Central memory CD8-positive, alpha-beta T cell (primary cell): ENCODE measurements around the gene SMNDC1.

Experiments
- ATAC-seq: fragments of 150-1000 bp; cut with Tn5 transposase; replicated peaks from 2 replicates; pipeline ENCODE4 v1.10.0; 2022; ENCODE audit warnings: mild to moderate bottlenecking, moderate FRiP score, moderate number of reproducible peaks; ENCODE audit not compliant: poor library complexity, severe bottlenecking; ENCODE audit errors: extremely low read depth
- DNase-seq, 2 donors: peaks; one replicate each; pipeline ENCODE4 v3.0.0; 2021; ENCODE audit warnings: low spot score in 2 of 2
- H3K27ac Mint-ChIP-seq: one replicate; pipeline ENCODE4 v1.8.0; 2022; ENCODE audit warnings: low read depth, mild to moderate bottlenecking, moderate library complexity, mixed read lengths
- H3K27me3 Mint-ChIP-seq: one replicate; pipeline ENCODE4 v1.8.0; 2022; ENCODE audit warnings: mixed read lengths
- H3K36me3 Mint-ChIP-seq: one replicate; pipeline ENCODE4 v1.8.0; 2022; ENCODE audit warnings: mild to moderate bottlenecking, moderate library complexity, mixed read lengths; ENCODE audit not compliant: insufficient read depth
- H3K4me1 Mint-ChIP-seq: one replicate; pipeline ENCODE4 v1.8.0; 2022; ENCODE audit warnings: mixed read lengths
- H3K4me3 Mint-ChIP-seq: one replicate; pipeline ENCODE4 v1.8.0; 2022; ENCODE audit warnings: mild to moderate bottlenecking, moderate library complexity, mixed read lengths
- H3K9me3 Mint-ChIP-seq: one replicate; pipeline ENCODE4 v1.8.0; 2022; ENCODE audit warnings: mixed read lengths

Gene SMNDC1

DNA sequence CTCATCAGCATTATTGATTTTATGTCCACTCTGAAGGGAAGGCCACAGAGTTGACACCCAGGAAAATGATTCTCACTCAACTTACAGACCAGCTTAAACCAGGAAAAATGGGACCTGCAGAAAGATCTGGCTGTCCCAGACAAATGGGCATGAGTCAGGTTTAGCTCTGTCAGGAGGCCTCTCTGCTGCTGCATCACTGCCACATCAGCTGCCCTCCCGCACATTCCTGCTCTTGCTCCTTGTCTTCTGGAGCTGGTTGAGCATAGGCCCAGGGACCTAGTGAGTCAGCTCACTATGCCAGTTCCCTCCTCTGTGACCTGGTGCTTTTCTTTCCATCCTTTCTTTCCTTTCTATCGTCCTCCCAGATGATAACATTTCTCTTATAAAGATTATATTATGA, 18.8 kb upstream of the SMNDC1 start:
- no peaks in the 10 kb centered on the region for H3K9me3 Mint-ChIP-seq
- H3K36me3 Mint-ChIP-seq: no peaks in the 10 kb centered on the region
- no peak overlapping the region for H3K27ac Mint-ChIP-seq
- H3K4me3 Mint-ChIP-seq: no peak overlapping the region
- DNase-seq (no peak), ATAC-seq (no peak)
- H3K4me1 Mint-ChIP-seq: no peaks in the 10 kb centered on the region
- H3K27me3 Mint-ChIP-seq: peaks cover 27% of the 10 kb centered on the region

DNA sequence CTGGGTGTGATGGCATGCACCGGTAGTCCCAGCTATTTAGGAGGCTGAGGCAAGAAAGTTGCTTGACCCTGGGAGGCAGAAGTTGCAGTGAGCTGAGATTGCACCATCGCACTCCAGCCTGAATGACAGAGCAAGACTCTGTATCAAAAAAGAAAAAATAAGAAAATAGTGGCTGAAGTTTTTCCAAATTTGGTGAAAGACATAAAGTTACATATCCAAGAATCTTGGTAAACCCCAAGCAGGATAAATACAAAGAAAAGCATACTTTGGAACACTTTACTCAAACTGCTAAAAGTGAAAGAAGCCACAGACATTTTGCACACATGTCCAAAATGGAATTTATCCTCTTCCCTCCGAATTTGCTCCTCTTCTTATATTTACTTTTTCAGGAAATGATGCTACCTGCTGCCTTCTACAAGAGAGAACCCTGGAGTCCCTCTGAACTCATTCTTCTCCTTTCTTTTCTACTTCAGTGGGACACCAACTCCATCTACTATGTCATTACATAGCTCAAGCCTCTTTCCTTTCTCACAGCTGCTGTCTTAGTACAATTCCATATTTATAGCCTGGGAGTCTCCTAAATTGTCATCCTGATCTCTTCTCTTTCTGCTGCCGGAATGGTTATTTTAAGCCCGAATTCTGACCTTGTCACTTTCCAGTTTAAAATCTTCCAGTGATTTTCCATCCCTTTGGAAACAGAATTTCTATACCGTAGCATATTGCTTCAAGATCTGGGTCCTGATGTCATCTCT, 17.3 kb upstream of the SMNDC1 start:
- peaks cover 24% of the 10 kb centered on the region for H3K27me3 Mint-ChIP-seq
- H3K36me3 Mint-ChIP-seq: no peaks in the 10 kb centered on the region
- H3K27ac Mint-ChIP-seq: no peak overlapping the region
- ATAC-seq (no peak), DNase-seq (no peak)
- no peaks in the 10 kb centered on the region for H3K9me3 Mint-ChIP-seq
- no peaks in the 10 kb centered on the region for H3K4me1 Mint-ChIP-seq
- H3K4me3 Mint-ChIP-seq: no peak overlapping the region

DNA sequence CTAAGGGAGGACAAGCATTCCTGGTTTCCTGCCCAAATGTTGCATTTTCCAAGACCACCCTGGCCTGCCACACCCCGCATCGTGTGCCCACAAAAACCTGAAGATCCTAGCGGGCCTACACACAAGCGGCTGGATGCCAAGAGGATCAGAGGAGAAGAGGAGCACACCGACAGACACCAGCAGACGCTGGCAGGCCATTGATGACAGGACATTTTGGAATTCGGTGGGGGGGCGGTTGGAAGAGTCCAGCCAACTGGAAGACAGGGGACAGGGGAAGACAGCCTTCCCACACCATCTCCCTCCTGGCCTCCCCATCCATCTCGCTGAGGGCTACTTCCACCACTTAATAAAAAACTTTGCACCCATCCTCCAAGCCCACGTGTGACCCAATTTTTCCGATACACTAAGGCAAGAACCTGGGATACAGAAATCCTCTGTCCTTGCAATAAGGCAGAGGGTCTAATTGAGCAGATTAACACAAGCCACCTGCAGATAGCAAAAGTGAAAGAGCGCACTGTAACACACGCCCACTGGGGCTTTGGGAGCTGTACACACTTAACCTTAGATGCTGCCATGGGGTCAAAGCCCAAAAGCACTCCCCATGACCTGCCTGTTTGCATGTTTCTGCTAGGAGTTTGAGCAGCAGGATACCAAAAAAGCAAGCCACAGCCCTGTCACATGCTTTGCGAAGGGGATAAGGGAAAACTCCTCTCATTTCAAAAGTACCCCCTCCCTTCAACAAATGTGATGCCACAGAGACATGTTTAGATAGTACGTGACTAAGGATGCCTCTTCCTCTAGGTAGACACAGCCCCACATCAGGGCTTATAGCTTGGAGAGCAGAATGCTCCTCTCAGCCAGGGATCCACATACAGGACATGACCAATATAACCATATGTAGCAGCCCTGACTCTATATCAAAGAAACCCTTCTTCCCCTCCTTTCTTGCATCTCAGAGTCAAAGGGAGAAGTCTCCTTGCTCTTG, 13.4 kb upstream of the SMNDC1 start:
- Mint-ChIP-seq H3K9me3 (no peaks in the 10 kb centered on the region), H3K36me3 (peaks cover 2% of the 10 kb centered on the region), H3K27ac (no peak overlapping the region), H3K27me3 (peaks cover 9% of the 10 kb centered on the region), H3K4me3 (no peak overlapping the region), H3K4me1 (no peaks in the 10 kb centered on the region)
- DNase-seq (no peak), ATAC-seq (no peak)

DNA sequence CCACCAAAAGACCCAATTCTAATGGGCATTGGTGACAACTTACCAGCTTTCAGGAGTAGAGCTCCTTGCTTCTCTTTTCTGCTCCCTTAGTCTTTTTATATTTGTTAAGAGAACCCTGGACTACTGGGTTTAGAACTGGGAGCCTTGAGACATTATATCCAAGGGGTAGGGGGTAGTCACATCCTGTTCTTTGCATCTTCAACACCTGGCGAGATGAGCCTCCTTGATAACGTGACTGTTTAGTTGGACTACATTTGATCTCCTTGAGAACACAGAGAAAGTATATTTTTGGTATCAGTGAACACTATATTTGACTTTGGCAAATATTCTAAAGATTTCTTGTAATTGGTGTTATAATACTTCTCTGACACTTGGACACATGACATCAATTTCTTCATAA, 9.0 kb upstream of the SMNDC1 start:
- Mint-ChIP-seq H3K9me3 (no peaks in the 10 kb centered on the region), H3K27me3 (peaks cover 9% of the 10 kb centered on the region), H3K4me1 (no peaks in the 10 kb centered on the region), H3K4me3 (no peak overlapping the region), H3K27ac (no peak overlapping the region), H3K36me3 (peaks cover 2% of the 10 kb centered on the region)
- DNase-seq (no peak), ATAC-seq (no peak)

DNA sequence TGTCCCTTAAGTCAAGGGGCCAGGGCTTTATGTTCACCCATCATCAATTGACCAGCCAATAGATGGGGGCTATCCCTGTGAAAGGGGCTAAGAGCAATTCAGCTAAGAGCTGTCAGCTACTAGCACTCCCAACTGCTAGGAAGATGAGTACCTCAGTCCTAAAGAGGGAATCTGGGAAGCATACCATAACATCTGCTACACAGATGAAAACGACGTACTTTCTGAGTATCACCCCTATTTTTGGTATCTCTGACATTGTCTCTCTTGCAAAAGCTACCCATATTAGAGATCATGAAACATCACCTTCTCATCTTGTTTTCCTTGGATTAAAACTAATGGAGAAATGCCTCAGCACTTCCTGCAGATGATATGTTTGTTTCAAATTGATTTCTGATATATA, 7.5 kb upstream of the SMNDC1 start:
- Mint-ChIP-seq H3K4me1 (no peaks in the 10 kb centered on the region), H3K27me3 (peaks cover 9% of the 10 kb centered on the region), H3K36me3 (peaks cover 2% of the 10 kb centered on the region), H3K4me3 (no peak overlapping the region), H3K27ac (no peak overlapping the region), H3K9me3 (no peaks in the 10 kb centered on the region)
- ATAC-seq (no peak), DNase-seq (no peak)

DNA sequence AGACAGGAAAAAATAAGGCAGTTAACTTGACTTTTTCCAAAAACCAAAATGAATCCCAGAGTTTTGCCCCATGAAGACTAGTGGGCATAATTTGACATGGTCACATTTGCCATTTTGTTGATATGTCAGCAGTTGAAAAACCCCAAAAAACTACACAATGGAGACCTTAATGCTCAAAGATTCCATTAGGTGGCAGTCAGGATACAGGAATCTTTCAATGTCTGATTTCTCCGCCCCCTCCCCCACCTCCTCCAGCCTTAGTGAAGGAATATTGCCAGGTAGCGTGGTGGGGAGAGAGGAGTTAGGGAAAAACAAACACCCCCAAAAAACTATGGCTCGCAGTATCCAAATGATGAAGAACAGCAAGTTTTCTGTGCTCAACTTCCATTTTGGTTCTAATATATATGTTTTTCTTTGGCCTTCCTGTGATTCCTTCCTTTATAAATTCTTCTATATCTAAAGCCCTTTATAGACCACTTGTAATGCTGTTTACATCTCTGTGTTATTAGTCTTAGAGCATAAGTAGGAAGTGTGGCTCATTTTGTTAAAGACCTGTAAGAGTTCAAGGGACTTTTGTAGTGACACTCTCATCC, 6.7 kb upstream of the SMNDC1 start:
- Mint-ChIP-seq H3K4me1 (no peaks in the 10 kb centered on the region), H3K27ac (no peak overlapping the region), H3K9me3 (no peaks in the 10 kb centered on the region), H3K36me3 (no peaks in the 10 kb centered on the region), H3K4me3 (no peak overlapping the region), H3K27me3 (peaks cover 7% of the 10 kb centered on the region)
- ATAC-seq (no peak), DNase-seq (no peak)

DNA sequence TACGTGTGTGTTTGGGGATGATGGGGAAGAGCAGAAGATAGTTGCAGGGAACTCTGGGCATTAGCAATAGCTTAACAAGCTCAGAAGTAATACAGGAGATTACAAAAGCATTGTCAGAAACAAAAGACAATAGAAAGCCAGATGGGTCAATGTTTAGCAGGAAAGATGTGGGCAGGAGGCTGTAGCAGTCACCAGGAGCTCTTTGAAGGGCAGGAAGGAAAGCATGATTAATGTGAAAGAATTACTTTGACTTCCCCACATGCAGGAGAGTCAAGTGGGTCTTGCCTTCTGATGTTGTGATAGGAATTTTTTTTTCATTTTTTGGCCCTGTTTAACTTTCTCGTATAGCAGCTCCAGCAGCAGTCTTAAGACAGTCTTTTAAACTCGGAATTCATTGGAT, 6.0 kb upstream of the SMNDC1 start:
- no peaks in the 10 kb centered on the region for H3K36me3 Mint-ChIP-seq
- no peaks in the 10 kb centered on the region for H3K27me3 Mint-ChIP-seq
- DNase-seq: no peak
- no peak for ATAC-seq
- no peaks in the 10 kb centered on the region for H3K9me3 Mint-ChIP-seq
- H3K4me3 Mint-ChIP-seq: no peak overlapping the region
- no peak overlapping the region for H3K27ac Mint-ChIP-seq
- no peaks in the 10 kb centered on the region for H3K4me1 Mint-ChIP-seq

DNA sequence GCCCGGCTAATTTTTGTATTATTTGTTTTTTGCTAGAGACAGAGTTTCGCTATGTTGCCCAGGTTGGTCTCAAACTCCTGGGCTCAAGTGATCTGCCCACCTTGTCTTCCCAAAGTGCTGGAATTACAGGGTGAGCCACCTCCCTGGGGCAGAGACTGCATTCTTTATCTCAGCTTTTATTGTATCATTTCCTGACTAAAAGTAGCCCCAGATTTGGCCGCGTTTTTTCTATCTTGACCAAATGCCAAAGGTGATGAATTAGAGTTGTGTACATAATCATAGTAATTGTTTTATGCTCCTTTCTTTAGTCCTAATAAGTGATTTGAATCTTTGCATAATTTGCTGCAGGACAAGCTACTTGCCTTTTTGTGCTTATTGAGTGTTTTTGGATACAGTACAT, 3.1 kb upstream of the SMNDC1 start:
- no peaks in the 10 kb centered on the region for H3K27me3 Mint-ChIP-seq
- H3K36me3 Mint-ChIP-seq: peaks cover 12% of the 10 kb centered on the region
- no peak for DNase-seq
- ATAC-seq: no peak
- H3K4me1 Mint-ChIP-seq: peaks cover 13% of the 10 kb centered on the region
- no peak overlapping the region for H3K27ac Mint-ChIP-seq
- no peaks in the 10 kb centered on the region for H3K9me3 Mint-ChIP-seq
- no peak overlapping the region for H3K4me3 Mint-ChIP-seq

DNA sequence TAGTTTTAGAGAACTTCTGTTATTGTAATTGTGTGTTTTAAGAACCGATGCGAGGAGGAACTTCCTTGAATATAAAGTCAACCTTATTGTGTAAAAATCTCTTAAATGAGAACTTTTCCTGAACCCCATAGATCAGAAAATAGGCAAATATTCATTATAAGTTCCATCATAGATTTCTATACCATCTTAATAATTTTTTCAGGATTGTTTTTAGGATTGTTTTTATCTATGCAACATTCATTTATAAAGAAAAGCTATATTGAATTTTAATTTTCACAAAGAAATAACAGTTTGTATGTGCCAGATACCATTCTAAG, 1.7 kb upstream of the SMNDC1 start:
- DNase-seq (no peak), ATAC-seq (no peak)
- Mint-ChIP-seq H3K9me3 (no peaks in the 10 kb centered on the region), H3K36me3 (peaks cover 23% of the 10 kb centered on the region), H3K27ac (no peak overlapping the region), H3K4me1 (peaks cover 20% of the 10 kb centered on the region), H3K27me3 (no peaks in the 10 kb centered on the region), H3K4me3 (no peak overlapping the region)

DNA sequence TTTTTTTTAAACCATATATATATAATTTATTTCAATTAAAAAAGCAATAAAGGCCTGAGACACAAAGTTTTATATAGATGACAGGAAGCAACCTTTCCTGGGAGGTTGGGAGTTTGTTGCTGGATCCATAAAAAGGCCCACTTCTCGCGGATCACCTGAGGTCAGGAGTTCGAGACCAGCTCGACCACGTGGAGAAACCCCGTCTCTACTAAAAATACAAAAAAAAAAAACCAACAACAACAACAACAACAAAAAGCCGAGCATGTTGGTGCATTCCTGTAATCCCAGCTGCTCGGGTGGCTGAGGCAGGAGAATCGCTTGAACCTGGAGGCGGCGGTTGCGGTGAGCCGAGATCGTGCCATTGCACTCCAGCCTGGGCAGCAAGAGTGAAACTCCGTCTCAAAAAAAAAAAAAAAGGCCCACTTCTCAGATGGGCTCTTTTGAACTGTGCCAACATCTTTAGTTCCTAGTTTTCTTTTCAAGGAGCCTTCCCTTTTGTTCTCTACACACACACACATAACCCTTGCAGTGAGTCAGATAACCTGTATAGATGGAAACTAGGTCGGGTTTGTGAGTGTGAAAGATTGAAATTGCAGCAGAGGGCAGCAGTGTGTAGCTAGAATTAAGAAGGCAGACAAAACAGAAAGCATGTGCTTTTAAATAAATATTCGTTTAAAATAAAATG, 1.2 kb upstream of the SMNDC1 start:
- Mint-ChIP-seq H3K27me3 (no peaks in the 10 kb centered on the region), H3K36me3 (peaks cover 24% of the 10 kb centered on the region), H3K9me3 (no peaks in the 10 kb centered on the region), H3K4me3 (peak overlapping the region; percentile 91), H3K4me1 (peaks cover 24% of the 10 kb centered on the region), H3K27ac (peak overlapping the region; percentile 93)
- ATAC-seq (peak; percentile 54), DNase-seq (peak in 1 of 2 donors; percentile 59)

DNA sequence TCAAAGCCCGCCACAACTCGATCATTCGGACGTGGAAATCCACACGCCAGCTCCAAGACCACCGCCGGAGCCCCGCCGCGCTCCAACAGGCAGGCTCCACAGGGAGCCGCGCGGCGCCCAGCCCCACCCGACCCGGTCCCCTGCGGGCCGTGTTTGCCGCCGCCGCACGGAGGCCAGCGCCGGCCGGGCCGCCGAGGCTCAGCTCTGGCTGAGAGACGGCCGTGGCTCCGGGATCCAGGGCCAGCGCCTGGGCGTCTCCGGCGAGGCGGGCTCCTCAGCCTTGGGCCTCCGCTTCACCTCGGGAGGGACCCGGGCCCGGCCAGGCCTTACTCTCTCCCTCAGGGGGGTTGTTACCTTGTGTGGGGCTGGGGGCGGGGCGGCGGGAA, 333 bp downstream of the SMNDC1 start:
- H3K4me3 Mint-ChIP-seq: peak overlapping the region; percentile 91
- peaks cover 35% of the 10 kb centered on the region for H3K36me3 Mint-ChIP-seq
- no peaks in the 10 kb centered on the region for H3K9me3 Mint-ChIP-seq
- peak overlapping the region; percentile 93 for H3K27ac Mint-ChIP-seq
- peaks cover 32% of the 10 kb centered on the region for H3K4me1 Mint-ChIP-seq
- no peak for DNase-seq
- H3K27me3 Mint-ChIP-seq: no peaks in the 10 kb centered on the region
- ATAC-seq: peak; percentile 45

DNA sequence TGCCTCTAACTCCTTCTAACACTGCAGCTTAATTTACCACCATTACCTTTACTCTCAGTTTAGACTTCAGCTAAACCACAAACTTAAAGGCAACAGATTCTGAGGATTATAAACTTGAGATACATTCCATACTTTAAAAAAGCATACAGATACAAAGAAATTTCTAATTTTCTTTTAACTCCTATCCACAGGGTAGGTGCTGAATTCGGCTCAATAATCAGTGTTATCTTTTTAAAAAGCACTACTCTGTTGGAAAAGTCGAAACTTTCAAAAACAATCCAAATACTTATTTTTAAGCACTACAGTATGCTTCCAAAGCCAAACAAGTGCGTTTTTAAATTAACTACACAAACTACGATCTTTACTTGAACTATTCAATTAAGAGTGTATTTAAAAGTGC, 1.0 kb downstream of the SMNDC1 start:
- Mint-ChIP-seq H3K27ac (peak overlapping the region; percentile 93), H3K9me3 (no peaks in the 10 kb centered on the region), H3K4me3 (peak overlapping the region; percentile 91), H3K27me3 (no peaks in the 10 kb centered on the region), H3K36me3 (peaks cover 40% of the 10 kb centered on the region), H3K4me1 (peaks cover 32% of the 10 kb centered on the region)
- no peak for DNase-seq
- ATAC-seq: no peak
